T-helper 9 cell (primary cell): ENCODE results near the gene VGLL4.

Experiments used
- DNase-seq: peaks from one replicate; pipeline ENCODE4 v3.0.0-alpha.2; 2020

VGLL4 gene

GRCh38 chr3:11563865-11564185 is 79.9 kb downstream of the VGLL4 start:
- DNase-seq, result no peak

DNA sequence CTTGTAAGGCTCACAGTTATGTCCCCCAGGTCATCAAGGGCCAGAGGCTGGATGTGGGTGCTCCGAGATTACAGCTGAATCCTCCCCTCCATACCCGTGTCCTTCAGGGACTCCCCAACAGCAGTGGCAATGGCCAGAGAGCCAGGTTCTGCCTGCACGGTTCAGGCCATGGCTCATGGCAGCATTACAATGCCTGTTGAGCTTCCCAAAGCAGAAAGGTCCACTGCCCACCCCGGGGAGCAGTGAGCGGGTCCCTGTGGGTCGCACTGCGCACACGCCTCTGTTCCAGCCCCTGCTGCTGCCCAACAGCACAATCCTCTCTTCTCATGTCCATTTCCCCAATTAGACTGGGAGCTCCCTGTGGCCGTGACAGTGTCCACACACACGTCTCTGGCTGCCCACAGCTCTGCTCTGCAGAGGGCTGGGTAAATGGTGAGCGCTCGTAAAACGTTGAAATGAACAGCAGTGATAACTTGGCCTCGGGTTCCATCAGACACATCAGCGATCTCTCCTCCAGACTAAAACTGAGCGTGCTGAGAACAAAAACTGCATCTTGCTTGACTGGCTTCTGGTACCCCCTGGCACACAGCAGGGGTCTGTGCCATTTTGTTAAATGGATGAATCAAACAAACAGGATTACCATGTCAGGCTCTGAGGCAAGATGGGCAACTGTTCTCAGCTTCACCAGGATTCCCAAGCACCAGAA is 80.4 kb downstream of the VGLL4 start:
- no peak for DNase-seq

DNA sequence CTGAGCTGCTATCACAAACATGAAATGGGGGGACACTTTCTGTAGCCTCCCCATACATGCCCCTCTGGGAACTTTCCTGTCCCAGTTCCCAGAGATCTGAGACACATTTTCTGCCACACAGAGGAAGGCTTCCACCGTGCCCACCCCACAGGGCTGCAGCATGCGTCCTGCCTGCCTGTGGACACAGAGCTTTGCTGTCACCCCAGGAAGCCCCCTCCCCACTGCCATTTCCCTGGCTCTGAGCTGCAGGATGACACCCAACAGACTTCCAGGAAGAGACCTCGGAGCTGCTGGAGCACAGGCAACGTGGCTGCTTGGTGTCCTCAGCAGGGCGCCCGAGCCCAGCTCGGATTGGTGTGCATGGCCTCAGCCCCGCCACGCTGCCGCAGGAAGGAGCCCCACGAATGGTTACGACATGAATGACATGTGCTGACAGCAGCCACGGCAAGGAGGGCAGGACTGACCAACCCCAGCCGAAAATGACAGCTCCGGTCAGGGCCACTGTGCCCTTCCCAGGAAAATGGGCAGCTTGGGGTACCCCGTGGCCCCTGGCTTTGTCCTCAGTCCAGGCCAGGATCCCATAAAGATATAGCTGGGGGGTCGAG is 81.3 kb downstream of the VGLL4 start:
- no peak for DNase-seq

DNA sequence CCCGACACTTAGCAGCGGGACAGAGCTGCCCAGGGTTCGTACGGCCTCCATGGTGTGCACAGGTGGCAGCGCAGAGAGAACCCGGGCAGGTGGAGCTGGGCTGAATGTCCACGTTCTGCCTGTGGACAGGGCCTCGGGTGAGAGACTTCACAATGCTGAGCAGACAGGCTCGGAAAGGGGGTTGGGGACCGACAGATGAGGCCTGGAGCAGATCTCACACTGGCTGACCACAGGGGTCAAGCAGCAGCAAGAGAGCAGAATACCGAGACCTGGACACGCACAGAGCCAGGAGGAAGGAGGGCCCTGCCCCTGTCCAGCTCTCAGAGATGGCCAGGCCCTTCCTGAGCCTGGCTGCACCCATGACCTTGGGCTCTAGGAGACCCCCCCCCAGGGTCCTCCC is 83.0 kb downstream of the VGLL4 start:
- no peak for DNase-seq

DNA sequence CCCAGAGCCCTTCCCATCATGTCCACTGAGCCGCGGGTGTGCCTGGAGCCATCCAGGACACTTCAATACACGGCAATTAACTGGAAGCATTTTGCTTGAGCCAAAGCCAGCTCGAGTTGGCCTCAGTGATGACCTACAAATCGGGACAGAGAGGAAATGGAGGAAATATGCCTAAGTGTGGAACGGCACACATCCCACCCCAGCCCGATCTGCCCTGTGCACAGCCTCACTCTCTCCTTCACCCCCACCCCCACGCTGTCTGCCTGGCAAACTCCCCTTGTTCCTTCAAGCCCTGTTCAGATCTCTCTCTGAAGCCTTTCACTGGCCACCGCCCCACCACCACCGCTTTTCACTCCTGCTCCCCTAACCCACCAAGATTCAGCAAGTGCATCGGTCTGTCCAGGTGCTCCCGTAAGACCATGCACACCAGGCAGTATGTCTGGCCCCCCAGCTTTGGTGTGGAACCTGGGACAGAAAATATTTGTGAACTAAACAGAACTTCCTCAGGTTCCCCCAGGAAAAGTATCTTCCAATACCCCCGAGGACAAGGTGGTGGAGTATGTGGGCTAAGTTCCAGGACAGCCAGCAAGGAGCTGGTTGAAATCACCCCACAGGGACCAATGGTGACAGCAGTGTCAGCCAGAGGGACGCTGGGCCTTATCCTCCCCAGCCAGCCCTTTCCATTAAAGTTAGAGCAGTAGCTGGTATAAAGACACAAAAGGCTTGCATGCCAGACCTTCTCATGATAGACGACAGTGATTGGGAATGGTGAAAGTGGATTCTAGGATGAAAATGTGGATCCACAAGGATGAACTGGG is 83.7 kb downstream of the VGLL4 start:
- no peak for DNase-seq

- DNase-seq, result no peak
These were observed 84.5 kb downstream of the VGLL4 start for GRCh38 chr3:11558918-11559815.

GRCh38 chr3:11558411-11558903 is 85.3 kb downstream of the VGLL4 start:
- DNase-seq, result no peak

DNA sequence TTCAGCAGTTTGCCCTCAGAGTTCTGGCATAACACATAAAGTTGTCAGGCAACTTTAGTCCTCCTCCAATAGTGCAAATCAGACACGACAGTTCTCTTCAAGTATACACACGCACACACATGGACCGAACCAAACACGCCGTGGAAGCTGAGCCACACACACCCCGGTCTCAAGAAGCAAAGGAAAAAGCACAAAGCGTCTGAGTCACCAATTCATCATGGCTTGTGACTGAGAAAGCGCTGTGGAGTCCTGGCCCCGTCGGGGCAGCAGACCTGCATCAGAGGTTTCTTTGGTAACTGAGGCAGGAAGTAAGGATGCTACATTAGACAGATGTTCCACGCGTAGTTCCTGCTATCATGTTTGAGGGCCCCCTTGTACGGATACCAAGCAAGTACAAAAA is 85.7 kb downstream of the VGLL4 start:
- no peak for DNase-seq

DNA sequence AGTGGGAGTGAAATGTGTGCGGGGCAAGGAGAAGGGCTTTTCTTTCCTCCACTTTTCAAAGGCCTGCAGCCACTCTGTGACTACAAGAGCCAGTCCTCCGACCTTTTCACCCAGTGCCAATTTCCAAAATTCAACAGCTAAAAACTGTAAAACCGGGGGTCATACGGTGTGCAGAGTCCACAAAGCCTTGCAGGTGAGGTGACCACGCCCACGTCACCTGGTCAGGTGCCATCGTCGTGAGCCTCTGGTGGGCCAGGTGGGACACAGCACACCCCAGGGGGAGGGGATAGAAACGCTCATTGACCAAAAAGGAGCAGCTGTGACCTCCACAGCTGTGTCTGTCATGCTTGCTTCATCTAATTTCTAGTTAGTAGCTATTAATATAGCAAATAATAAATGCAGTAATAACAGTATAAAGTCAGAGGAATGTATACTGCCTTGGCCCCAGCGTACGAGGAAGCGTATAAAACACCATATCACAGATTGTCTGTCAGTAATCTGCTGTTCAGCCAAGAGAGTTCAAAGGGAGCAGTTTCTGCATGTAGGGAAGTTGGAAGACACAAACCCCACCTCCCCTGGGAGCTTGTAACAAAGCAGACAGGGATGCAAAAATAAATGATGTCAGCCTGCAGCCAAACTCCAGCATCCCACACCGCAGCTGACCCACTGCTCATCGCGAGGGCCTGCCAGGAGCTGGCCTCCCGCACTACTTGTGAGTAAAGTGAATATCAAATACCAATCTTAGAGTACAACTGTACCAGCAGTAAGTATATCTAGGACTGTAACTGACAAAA is 86.7 kb downstream of the VGLL4 start:
- DNase-seq, result no peak

DNA sequence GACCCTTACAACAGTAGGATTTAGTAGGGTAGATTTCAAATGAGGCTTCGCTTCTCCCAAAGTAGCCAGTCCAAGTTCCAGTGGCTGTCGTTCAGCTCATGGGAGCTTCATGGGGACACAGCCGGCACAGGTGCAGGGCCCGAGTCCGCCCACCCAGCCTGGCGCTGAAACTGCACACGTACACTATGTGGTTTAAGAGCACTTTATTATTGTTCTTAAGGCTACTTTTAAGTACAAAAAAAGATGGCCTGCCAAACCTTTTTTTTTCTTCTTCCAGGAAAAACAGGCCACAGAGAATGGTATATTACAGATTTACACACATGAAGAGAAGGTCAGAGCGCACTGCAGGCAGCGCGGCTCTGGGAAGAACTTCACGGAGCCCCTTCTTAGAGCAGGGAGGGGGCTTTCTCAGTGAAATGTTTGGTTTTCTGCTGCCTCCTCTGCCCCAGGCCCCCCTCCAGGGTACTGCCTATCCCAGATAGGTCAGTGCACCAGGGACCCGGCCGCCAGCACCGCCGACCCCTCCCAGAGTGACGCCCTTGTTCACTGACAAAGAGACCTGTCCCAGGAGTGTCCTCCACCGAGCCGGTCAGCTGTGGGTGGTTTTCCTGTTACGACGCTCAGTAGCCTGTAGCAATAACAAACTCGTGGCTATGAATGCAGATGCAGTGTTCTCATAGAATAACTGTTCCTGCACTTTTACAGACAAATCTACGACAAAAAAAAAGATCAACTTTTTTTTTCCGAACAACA is 87.7 kb downstream of the VGLL4 start:
- no peak for DNase-seq

DNA sequence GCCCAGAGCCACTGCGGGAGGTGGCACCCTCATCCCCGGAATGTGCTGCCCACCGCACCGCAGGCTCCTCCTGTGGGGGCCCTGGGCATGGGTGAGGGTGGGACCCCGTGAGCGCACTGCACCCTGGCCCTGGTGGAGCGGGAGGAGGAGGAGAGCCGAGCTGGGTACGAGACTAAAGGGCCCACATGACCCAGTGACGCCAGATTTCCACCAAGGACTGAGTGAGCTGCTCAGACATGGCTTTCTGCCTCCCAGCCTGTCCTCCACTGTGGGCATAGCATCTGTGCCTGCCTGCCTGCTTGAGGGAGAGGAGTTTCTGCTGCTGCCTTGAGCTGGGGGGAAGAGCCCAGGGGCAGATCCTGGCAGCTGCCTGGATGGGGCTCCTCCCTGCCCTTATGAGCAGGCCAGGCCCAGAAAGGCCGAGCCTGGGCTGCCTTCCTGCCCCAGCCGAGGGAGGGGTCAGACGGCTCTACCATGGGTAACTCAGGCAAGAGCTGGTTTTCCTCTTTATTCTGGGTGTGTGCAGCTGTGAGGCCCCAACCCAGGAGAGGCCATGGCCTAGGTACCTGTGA is 88.4 kb downstream of the VGLL4 start:
- no peak for DNase-seq

- no peak for DNase-seq
These were observed 89.0 kb downstream of the VGLL4 start for GRCh38 chr3:11554666-11555065.

DNA sequence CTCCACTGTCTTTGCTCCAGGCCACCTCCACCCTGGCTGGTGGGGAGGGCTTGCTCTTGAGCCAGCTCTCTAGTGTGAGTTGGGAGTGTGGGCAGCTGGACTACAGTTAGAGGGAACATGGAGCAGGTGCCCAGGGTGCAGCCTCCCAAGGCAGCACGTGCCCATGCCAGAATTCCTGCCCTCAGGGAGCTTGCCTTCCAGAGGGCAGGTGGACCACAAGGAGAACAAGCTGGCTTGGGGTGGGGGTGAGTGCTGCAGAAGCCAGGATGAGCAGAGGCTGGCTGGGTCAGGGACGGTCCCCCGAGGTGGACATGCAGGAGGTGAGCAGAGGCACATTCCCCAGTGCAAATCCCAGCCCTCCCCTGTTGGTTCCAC is 89.5 kb downstream of the VGLL4 start:
- no peak for DNase-seq

DNA sequence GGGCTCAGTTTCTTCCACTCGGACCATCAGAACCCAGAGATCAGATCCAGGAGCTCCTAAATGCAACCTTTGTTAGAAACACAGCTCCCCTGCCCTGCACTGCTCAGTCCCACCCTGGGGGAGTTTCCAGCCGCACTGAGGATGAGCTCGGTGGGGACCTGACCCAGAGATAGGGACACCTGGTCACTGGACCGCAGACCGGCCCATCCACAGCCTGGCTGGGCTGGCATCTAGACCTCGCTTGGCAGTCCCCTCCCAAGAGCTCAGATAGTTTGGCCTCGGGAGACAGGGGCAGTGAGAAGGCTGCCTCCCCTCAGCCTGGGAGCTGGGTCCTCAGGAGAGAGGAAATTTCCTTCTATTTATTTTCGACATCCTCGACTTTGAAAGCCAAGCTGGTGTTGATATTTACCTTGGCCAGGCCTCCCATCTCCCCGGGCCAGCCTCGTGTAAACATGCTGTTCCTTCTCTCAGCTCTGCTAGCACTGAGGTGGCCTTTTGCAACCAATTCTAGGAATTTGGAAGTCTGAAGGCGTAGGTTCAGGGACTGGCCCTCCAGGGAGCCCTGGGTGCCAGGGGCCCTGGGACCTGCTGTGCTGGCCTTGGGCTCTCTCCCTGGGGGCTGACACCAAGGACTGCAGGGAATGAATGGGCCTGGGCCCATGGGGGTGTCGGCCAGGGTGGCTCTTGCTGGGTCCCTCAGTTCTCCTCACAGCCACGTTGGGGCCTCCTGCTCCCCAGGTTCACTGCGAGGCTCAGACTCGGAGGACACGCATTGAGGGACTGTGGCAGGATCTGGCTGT is 90.1 kb downstream of the VGLL4 start:
- DNase-seq, result no peak

GRCh38 chr3:11552289-11553264 is 91.1 kb downstream of the VGLL4 start:
- DNase-seq, result no peak

DNA sequence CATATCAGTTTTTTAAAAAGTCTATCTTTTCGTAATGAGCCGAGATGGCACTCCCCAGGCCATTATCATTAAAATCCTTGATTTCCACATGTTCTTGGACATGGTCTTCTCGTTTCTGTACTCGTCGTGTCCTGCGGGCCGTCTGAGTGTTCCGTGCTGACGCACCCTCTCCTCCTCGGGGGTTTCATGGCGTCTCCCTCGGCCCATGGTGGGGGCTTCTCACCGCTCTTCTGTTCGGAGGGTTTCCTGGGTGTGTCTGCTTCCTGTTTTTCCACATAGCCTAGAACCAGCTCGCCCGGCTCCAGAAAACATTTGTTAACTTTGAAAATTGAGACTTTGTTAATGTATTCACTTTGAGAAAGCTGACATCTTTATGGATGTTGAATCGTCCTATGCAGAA is 92.7 kb downstream of the VGLL4 start:
- DNase-seq, result no peak

- DNase-seq, result no peak
These were observed 94.1 kb downstream of the VGLL4 start for GRCh38 chr3:11549580-11550140.

DNA sequence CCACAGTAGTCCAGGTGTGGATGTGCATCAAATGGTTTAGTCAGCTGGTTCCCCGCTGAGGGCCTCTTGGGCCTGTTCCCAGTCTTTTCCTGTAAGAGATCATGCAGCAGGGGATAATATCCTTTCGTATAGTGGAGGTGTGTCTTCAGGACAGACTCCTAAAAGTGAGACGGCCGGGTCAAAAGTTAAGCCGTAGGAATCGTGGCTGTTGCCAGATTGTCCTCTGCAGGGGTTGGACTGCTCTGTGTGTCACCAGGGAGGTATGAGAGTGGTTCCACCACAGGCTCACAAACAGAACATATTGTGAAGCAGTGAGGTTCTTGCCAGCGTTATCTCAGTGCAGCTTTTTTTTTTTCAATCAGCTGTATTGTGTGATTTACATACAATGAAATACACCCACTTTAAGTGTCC is 95.0 kb downstream of the VGLL4 start:
- no peak for DNase-seq
